ENCODE data around the gene MYL4.
A peak's percentile ranks its signal among the peaks of the same experiment; 100 is the strongest.

MYL4 gene

DNA sequence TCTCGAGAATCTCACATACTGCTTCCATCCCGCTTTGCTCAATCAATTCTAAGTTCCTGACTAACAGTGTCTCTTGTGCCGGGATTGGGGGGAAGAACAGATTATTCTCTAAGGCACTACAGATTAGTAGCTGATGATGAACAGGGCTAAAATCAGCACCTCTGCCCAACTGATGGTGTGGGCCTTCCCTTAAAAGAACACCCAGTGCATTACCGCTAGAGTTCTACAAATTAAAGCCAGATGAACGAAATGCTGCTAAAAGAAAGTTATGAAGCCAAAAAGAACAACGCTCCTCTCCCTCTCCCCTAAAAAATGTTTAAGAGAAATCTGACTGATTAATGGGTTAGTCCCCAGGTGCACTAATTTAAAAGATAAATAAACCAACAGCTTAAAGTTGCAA is 24.5 kb upstream of the MYL4 start:
- FAIRE-seq (no peak), DNase-seq (ENCODE audit: insufficient read length, low spot score) (no peak)
- TF ChIP-seq POLR2A (IDR thresholded peaks at IDR 0.05; ENCODE audit: low read depth, low read length) = no peak

- TF ChIP-seq POLR2A (IDR thresholded peaks at IDR 0.05; ENCODE audit: low read depth, low read length) = no peak
- FAIRE-seq = no peak
- peak; percentile 29 for DNase-seq (ENCODE audit: insufficient read length, low spot score)
These were observed 20.8 kb upstream of the MYL4 start for GRCh38 chr17:47188271-47188875.

GRCh38 chr17:47188876-47189731 is 20.0 kb upstream of the MYL4 start, which contains the start of gene CDC27:
Gene CDC27 (minus strand): TSS chr17:47189295. CDS start chr17:47189172, 123 bp downstream.
- FAIRE-seq (peak; percentile 96), DNase-seq (ENCODE audit: insufficient read length, low spot score) (peak; percentile 96)
- peak; percentile 80 for TF ChIP-seq POLR2A (IDR thresholded peaks at IDR 0.05; ENCODE audit: low read depth, low read length)

- FAIRE-seq = no peak
- DNase-seq (ENCODE audit: insufficient read length, low spot score) = no peak
- TF ChIP-seq POLR2A (IDR thresholded peaks at IDR 0.05; ENCODE audit: low read depth, low read length) = no peak
These were observed 19.4 kb upstream of the MYL4 start for GRCh38 chr17:47189732-47190237.

DNA sequence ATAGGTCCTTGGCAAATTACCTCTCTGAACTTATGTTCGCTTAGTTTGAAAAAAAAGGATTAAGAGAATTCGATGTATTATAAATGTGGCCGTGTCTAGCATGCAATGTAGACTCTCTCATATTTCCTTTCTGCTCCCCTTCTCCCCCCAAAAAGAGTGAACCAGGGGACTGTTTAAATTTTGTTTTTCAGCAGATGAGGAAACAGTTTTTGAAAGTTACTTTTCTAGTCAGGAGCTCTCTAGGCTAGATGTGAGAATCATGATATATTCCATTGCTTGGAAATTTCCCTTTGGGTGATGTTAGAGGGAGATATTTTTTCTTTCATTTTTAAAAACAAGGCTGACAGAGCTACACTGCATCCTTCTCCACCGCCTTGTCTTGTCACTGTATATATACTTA is 18.9 kb upstream of the MYL4 start:
- FAIRE-seq (no peak), DNase-seq (ENCODE audit: insufficient read length, low spot score) (no peak)
- TF ChIP-seq POLR2A (IDR thresholded peaks at IDR 0.05; ENCODE audit: low read depth, low read length) = no peak

DNA sequence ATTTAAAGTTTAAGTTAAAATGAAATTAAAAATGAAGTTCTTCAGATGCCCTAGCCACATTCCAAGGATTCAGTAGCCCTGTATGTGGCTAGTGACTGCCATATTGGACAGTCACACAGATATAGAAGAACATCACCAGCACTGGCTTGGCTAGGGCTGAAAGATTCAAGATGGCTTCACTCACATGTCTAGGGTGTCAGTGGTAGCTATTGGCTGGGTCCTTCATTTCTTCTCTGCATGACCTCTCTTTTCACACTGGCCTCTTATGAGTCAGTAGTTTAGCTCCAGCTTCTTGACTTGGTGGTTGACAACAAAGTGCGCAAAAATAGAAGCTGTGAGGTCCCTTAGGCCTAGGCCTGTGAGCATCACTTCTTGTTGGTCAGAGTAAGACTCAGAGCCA is 18.4 kb upstream of the MYL4 start:
- no peak for DNase-seq (ENCODE audit: insufficient read length, low spot score)
- no peak for TF ChIP-seq POLR2A (IDR thresholded peaks at IDR 0.05; ENCODE audit: low read depth, low read length)
- no peak for FAIRE-seq

DNA sequence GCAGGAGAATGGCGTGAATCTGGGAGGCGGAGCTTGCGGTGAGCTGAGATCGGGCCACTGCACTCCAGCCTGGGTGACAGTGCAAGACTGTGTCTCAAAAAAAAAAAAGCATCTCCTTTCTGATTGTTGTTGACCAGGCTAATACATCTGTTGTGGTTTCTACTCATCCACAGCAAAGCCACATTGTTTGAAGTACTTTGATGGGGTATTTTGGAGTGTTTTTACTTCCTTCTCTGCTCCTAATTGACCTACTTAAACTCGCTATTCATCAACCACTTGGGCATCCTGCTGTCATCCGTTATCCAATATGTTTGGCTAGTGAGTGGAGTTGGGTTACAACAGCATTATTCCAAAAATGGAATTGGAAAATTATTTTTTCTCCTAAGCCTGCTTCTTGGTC is 16.6 kb upstream of the MYL4 start:
- TF ChIP-seq POLR2A (IDR thresholded peaks at IDR 0.05; ENCODE audit: low read depth, low read length) = no peak
- DNase-seq (ENCODE audit: insufficient read length, low spot score) = peak; percentile 19
- no peak for FAIRE-seq

DNA sequence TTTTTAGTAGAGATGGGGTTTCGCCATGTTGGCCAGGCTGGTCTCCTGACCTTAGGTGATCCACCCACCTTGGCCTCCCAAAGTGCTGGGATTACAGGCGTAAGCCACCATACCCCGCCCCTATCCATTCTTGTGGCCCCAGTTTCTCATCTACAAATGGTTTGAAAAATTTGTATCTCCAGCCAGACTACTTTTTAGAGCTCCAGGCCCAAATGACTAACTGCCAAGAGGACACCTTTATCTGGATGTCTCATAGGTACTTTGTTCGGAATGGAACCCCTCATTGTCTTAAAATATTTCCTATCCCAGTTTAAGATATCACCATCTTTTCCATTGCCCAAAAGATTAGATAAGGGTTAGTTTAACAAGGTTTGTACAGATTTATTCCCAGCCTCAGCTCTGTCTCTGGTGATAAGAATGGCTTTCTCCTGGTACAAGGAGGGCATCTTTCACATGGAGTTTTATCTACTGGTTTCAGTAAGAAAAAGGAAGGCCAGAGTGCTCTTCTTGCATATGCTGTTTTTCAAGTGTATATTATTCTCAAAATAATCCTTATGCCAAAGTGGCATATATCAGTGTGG is 15.1 kb upstream of the MYL4 start:
- TF ChIP-seq POLR2A (IDR thresholded peaks at IDR 0.05; ENCODE audit: low read depth, low read length) = no peak
- no peak for DNase-seq (ENCODE audit: insufficient read length, low spot score)
- FAIRE-seq = no peak

DNA sequence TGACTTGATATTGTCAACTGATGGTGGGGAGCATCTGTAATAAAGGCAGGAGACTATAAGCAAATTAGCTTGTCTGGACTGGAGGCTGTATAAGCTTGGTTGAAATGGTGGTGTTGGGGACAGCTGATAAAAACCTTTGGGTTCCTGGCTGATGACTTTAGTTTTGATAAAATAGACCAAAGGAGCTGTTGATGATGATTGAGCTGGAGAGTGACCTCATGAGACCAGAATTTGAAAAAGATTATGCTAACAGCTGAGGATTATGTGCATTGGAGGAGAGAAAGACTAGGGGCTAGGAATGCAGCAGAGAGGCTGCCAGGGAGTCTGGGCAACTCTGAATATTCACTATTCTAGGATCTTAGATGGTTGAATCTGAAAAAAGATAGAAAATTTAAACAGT is 11.3 kb upstream of the MYL4 start:
- FAIRE-seq (no peak), DNase-seq (ENCODE audit: insufficient read length, low spot score) (no peak)
- TF ChIP-seq POLR2A (IDR thresholded peaks at IDR 0.05; ENCODE audit: low read depth, low read length) = no peak

GRCh38 chr17:47199627-47200324 is 9.4 kb upstream of the MYL4 start:
- DNase-seq (ENCODE audit: insufficient read length, low spot score) (no peak), FAIRE-seq (no peak)
- no peak for TF ChIP-seq POLR2A (IDR thresholded peaks at IDR 0.05; ENCODE audit: low read depth, low read length)

DNA sequence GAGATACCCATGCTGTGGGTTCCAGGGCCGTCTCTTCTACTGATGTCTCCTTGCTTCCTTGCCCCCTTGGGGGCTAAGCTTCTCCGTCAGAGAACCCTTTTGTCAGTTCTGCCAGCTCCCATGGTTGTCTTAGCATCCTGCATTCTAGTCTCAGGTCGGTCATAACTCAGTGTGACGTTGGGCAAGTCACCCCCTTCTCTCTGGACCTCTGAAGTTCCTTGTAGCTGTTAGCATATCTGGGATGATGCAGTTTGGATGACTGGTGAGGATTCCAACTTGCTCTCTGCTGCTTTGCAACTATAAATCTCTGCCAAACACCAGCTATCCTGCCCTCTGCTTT is 8.9 kb upstream of the MYL4 start:
- DNase-seq (ENCODE audit: insufficient read length, low spot score) (no peak), FAIRE-seq (no peak)
- TF ChIP-seq POLR2A (IDR thresholded peaks at IDR 0.05; ENCODE audit: low read depth, low read length) = no peak

GRCh38 chr17:47201166-47201565 is 8.0 kb upstream of the MYL4 start:
- FAIRE-seq (no peak), DNase-seq (ENCODE audit: insufficient read length, low spot score) (no peak)
- TF ChIP-seq POLR2A (IDR thresholded peaks at IDR 0.05; ENCODE audit: low read depth, low read length) = no peak

GRCh38 chr17:47203984-47204721 is 5.0 kb upstream of the MYL4 start:
- TF ChIP-seq POLR2A (IDR thresholded peaks at IDR 0.05; ENCODE audit: low read depth, low read length) = no peak
- no peak for DNase-seq (ENCODE audit: insufficient read length, low spot score)
- FAIRE-seq = no peak

All from H54 (cell line).